Measurements from ENCODE around the gene SLC2A14.
"Not testable (repeated sequence)": the region's sequence is repeated elsewhere in the genome, so short reads cannot be mapped to it uniquely, and the experiment has no call there.

- TF ChIP-seq EP300, CTCF (IDR thresholded peaks at IDR 0.05): not testable (repeated sequence)
These were observed 32.9 kb upstream of the SLC2A14 start for GRCh38 chr12:7905600-7906125.
